Activated naive CD8-positive, alpha-beta T cell treated with anti-CD3 and anti-CD28 coated beads, Interleukin-2, amount 50 U/mL, for 16 hours (primary cell): Measurements from ENCODE around the gene TNK1.

Experiments
- DNase-seq: peaks from one replicate; pipeline ENCODE4 v3.0.0-alpha.2; 2020; ENCODE audit warnings: low read depth, low spot score

The TNK1 gene

GRCh38 chr17:7435676-7436555, 55.0 kb downstream of the TNK1 start:
- no peak for DNase-seq

- peak; percentile 63 for DNase-seq
These were observed 55.9 kb downstream of the TNK1 start for GRCh38 chr17:7436556-7437368.

GRCh38 chr17:7437369-7437863, 56.5 kb downstream of the TNK1 start:
- DNase-seq = no peak

- peak; percentile 16 for DNase-seq
These were observed 57.2 kb downstream of the TNK1 start for GRCh38 chr17:7437950-7438614.

- DNase-seq = no peak
These were observed 58.0 kb downstream of the TNK1 start for GRCh38 chr17:7438656-7439460.
